ENCODE measurements around the gene C5orf63. TPM values are rescaled to one million over a fixed set of nuclear protein-coding genes. Genes with fewer than 3 reads are reported as not detected.

The C5orf63 gene
- total and polyA plus RNA-seq, 2 donors (not counting 1 experiment from before 2014, with no cell fraction given) = 10.3 to 20.0 TPM

DNA sequence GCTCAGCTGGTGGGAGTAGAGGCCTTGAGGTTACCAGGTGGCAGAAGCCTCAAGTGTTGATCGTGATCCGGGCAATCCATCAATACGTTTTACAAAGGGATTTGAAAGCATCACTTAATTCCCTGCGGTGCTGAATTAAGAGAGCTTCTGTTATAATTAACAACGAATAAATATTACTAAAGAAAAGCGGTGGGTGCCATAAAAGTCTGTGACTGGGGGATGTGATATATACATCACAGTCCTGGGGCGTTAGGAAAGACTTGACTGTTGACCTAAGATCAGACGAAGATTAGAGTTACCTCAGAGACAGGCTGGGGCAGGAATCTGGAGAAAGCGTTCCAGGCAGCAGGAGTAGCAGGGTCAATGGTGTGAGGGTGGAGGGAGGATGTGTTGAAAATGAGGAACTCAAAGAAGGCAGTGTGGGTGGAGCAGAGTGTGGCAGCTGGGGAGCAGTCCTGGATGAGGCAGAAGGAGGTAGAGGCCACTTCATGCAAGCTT lies 6.7 kb upstream of the C5orf63 start:
- H3K9me3 ChIP-seq (ENCODE audit: control extremely low read depth in 1 of 3, control insufficient read depth in 2 of 3, insufficient read depth in 1 of 3, low read length in 2 of 3) = no peaks in the 10 kb centered on the region
- no peaks in the 10 kb centered on the region for H3K36me3 ChIP-seq (replicated peaks in 1 of 2; ENCODE audit: control extremely low read depth in 1 of 2, control insufficient read depth in 1 of 2, extremely low read depth in 1 of 2, insufficient read depth in 2 of 2, low read length in 1 of 2)
- no peak overlapping the region for H3K4me2 ChIP-seq (replicated peaks; ENCODE audit: low read depth, low read length, poor library complexity, severe bottlenecking)
- 56% methylated on average over 5 of the region's 9 CpGs for WGBS (ENCODE audit: insufficient coverage)
- TF ChIP-seq, protein P1, sequence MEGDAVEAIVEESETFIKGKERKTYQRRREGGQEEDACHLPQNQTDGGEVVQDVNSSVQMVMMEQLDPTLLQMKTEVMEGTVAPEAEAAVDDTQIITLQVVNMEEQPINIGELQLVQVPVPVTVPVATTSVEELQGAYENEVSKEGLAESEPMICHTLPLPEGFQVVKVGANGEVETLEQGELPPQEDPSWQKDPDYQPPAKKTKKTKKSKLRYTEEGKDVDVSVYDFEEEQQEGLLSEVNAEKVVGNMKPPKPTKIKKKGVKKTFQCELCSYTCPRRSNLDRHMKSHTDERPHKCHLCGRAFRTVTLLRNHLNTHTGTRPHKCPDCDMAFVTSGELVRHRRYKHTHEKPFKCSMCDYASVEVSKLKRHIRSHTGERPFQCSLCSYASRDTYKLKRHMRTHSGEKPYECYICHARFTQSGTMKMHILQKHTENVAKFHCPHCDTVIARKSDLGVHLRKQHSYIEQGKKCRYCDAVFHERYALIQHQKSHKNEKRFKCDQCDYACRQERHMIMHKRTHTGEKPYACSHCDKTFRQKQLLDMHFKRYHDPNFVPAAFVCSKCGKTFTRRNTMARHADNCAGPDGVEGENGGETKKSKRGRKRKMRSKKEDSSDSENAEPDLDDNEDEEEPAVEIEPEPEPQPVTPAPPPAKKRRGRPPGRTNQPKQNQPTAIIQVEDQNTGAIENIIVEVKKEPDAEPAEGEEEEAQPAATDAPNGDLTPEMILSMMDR (IDR thresholded peaks at IDR 0.05) = no peak
- TF ChIP-seq EZH2 (IDR thresholded peaks at IDR 0.05; ENCODE audit: borderline replicate concordance, insufficient read depth, low read depth, low read length, poor library complexity, severe bottlenecking) = no peak
- no peak overlapping the region for H3K4me3 Mint-ChIP-seq
- H3K27ac Mint-ChIP-seq = no peak overlapping the region
- H3K27me3 Mint-ChIP-seq = peaks cover 3% of the 10 kb centered on the region
- POLR2A ChIA-PET = no interaction called here
- no peaks in the 10 kb centered on the region for H4K20me1 ChIP-seq (ENCODE audit: control insufficient read depth, insufficient read depth, low read length, poor library complexity, severe bottlenecking)
- no peaks in the 10 kb centered on the region for H3K79me2 ChIP-seq (ENCODE audit: control insufficient read depth, insufficient read depth, low read length)
- H3K9me3 Mint-ChIP-seq (ENCODE audit: insufficient read depth) = no peaks in the 10 kb centered on the region
- peaks cover 0 to 3% of the 10 kb centered on the region in 2 donors for H3K4me1 ChIP-seq (ENCODE audit: control insufficient read depth in 2 of 2, insufficient read depth in 2 of 2, low read length in 2 of 2)
- H3K27ac ChIP-seq (ENCODE audit: low read length in 2 of 2) = no peak overlapping the region
- peak overlapping the region; percentile 24 for H2AFZ ChIP-seq (ENCODE audit: insufficient read depth, low read depth, low read length, poor library complexity, severe bottlenecking)
- no peaks in the 10 kb centered on the region for H3K27me3 ChIP-seq (replicated peaks in 1 of 4; ENCODE audit: control extremely low read depth in 1 of 4, control insufficient read depth in 3 of 4, insufficient read depth in 4 of 4, low read length in 3 of 4)
- peaks cover 4% of the 10 kb centered on the region for H3K4me1 Mint-ChIP-seq
- ATAC-seq (ENCODE audit: low read depth) (no peak), DNase-seq (no peak)
- intact Hi-C loops (cut with micrococcal nuclease) = no loop called here
- no peak overlapping the region for H3K4me3 ChIP-seq (ENCODE audit: control extremely low read depth in 1 of 5, extremely low read depth in 1 of 5, insufficient read depth in 1 of 5, low read depth in 2 of 5, low read length in 4 of 5)
- CTCF ChIA-PET = no interaction called here
- H3K9ac ChIP-seq (ENCODE audit: low read length) = no peak overlapping the region

DNA sequence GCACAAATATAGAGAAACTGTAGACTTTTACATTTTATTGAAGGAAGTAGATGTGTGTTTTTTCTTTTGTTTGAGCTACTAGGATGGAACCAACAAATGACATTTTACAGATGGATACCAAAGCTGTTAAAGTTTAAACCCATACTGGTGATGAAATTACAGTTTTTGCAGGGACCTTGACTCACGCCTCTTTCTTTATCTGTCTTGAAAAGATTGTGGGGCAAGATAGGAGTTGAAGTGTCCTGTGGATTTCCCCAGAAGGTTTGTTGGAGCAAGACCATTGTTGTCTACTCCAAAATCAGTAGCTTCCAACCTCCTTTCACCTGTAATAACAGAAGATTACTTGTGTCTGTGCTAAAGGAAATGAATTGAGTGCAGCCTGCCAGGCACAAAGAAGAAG lies 4.1 kb upstream of the C5orf63 start:
- Histone ChIP-seq H3K36me3 (replicated peaks in 1 of 2; ENCODE audit: control extremely low read depth in 1 of 2, control insufficient read depth in 1 of 2, extremely low read depth in 1 of 2, insufficient read depth in 2 of 2, low read length in 1 of 2) (no peaks in the 10 kb centered on the region), H3K27me3 (replicated peaks in 1 of 4; ENCODE audit: control extremely low read depth in 1 of 4, control insufficient read depth in 3 of 4, insufficient read depth in 4 of 4, low read length in 3 of 4) (no peaks in the 10 kb centered on the region), H3K79me2 (ENCODE audit: control insufficient read depth, insufficient read depth, low read length) (no peaks in the 10 kb centered on the region), H3K27ac (ENCODE audit: low read length in 2 of 2) (no peak overlapping the region), H3K4me2 (replicated peaks; ENCODE audit: low read depth, low read length, poor library complexity, severe bottlenecking) (no peak overlapping the region), H3K4me1 (ENCODE audit: control insufficient read depth in 2 of 2, insufficient read depth in 2 of 2, low read length in 2 of 2) (peaks cover 10 to 12% of the 10 kb centered on the region in 2 donors), H3K9me3 (ENCODE audit: control extremely low read depth in 1 of 3, control insufficient read depth in 2 of 3, insufficient read depth in 1 of 3, low read length in 2 of 3) (peaks cover 0 to 8% (median 0%) of the 10 kb centered on the region in 3 donors), H3K4me3 (ENCODE audit: control extremely low read depth in 1 of 5, extremely low read depth in 1 of 5, insufficient read depth in 1 of 5, low read depth in 2 of 5, low read length in 4 of 5) (no peak overlapping the region), H2AFZ (ENCODE audit: insufficient read depth, low read depth, low read length, poor library complexity, severe bottlenecking) (no peak overlapping the region), H3K9ac (ENCODE audit: low read length) (no peak overlapping the region), H4K20me1 (ENCODE audit: control insufficient read depth, insufficient read depth, low read length, poor library complexity, severe bottlenecking) (no peaks in the 10 kb centered on the region)
- no peak for ATAC-seq (ENCODE audit: low read depth)
- CTCF ChIA-PET = interaction anchor here (0.8 kb wide), 1 partner anchor 17 kb away, joined by 3 read pairs; no protein-coding TSS in a partner anchor
- no peak for TF ChIP-seq EZH2 (IDR thresholded peaks at IDR 0.05; ENCODE audit: borderline replicate concordance, insufficient read depth, low read depth, low read length, poor library complexity, severe bottlenecking)
- TF ChIP-seq, protein P1 (IDR thresholded peaks at IDR 0.05) = no peak
- H3K9me3 Mint-ChIP-seq (ENCODE audit: insufficient read depth) = no peaks in the 10 kb centered on the region
- H3K4me3 Mint-ChIP-seq = no peak overlapping the region
- intact Hi-C loops (cut with micrococcal nuclease) = no loop called here
- WGBS (ENCODE audit: insufficient coverage) = no CpG with 5 or more reads among the region's 1 CpG
- no peak overlapping the region for H3K27ac Mint-ChIP-seq
- no peak for DNase-seq
- H3K4me1 Mint-ChIP-seq = peaks cover 10% of the 10 kb centered on the region
- peaks cover 3% of the 10 kb centered on the region for H3K27me3 Mint-ChIP-seq
- POLR2A ChIA-PET = no interaction called here
